ENCODE data around the gene IRF2BP2. TPM values are rescaled to one million over a fixed set of nuclear protein-coding genes. Genes with fewer than 3 reads are reported as not detected.

The IRF2BP2 gene
- polyA plus RNA-seq, 2 of the 4 experiments (the other 2 are of a cell fraction), result 38.2 to 53.5 TPM

DNA sequence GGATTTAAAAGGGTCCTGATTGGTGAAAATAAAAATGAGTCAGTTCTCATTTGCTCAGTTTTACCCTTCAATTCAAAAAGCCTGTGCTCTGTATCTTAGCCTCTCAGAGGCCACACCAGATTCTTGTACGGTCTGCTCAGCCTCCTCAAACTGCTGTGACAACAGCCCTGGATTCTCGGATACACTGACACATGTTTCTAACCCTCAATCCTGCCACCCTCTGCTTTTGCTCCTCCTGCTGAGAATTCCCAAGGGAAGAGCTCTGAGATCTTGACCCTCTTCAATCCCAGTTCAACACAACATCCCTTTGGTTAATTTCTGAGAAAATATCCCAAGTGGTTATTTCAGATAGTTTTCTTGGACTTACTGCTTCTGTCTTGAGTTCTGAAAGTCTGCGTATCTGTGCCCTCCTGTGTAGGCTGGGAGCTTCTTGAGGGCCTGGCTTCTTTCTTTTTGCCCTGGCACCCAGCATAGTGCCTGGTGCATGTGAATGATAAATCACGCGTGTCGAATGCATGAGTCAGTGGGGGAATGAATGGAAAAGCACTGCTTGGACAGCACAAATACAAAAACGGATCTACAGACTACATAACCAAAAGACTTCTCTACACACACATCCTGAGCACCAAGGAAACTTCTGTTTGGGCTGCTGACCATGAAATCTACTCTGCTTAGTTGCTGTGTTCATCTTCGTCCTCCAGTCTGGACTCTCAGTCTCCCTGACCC, 24.5 kb downstream of the IRF2BP2 start:
- Histone ChIP-seq H3K4me2 (no peak overlapping the region), H3K9me3 (no peaks in the 10 kb centered on the region), H3K4me3 (no peak overlapping the region), H3K27ac (peak overlapping the region in 1 of 2 experiments; percentile 38; a peak in 1 of 6 replicates), H3K4me1 (peaks cover 12% of the 10 kb centered on the region)
- DNase-seq (ENCODE audit: low read depth in 1 of 2, low spot score in 1 of 2) (no peak), FAIRE-seq (no peak), ATAC-seq (peak in 1 of 2 experiments; percentile 30; a peak in 2 of 6 replicates)
- ChIA-PET CTCF (interaction anchor here (0.8 to 1.7 kb wide), 5 partner anchors 12 to 508 kb away, joined by 3 to 5 read pairs (median 4); no protein-coding TSS in a partner anchor), POLR2A (no interaction called here)
- 81% methylated on average over 8 of the region's 8 CpGs for WGBS (ENCODE audit: missing lambda C conversion rate)
- TF ChIP-seq RCOR1 (IDR thresholded peaks at IDR 0.05; ENCODE audit: low read depth, low read length) (no peak), ZSCAN20 (CRISPR knock-in tag; IDR thresholded peaks at IDR 0.05) (no peak), POLR2A (IDR thresholded peaks at IDR 0.05; ENCODE audit: low read length) (no peak), HOXA7 (CRISPR knock-in tag; IDR thresholded peaks at IDR 0.05) (no peak), ZNF302 (CRISPR knock-in tag; IDR thresholded peaks at IDR 0.05) (no peak), RNF2 (IDR thresholded peaks at IDR 0.05; ENCODE audit: borderline replicate concordance, low read depth) (no peak), FOXS1 (CRISPR knock-in tag; IDR thresholded peaks at IDR 0.05) (no peak), HOXB13 (CRISPR knock-in tag; IDR thresholded peaks at IDR 0.05; ENCODE audit: low read depth) (no peak), NPAS2 (CRISPR knock-in tag; IDR thresholded peaks at IDR 0.05; ENCODE audit: borderline replicate concordance) (no peak), FOSB (CRISPR knock-in tag; IDR thresholded peaks at IDR 0.05) (no peak), ELK1 (IDR thresholded peaks at IDR 0.05; ENCODE audit: low read depth, low read length) (no peak)
- TF ChIP-seq, protein P1, sequence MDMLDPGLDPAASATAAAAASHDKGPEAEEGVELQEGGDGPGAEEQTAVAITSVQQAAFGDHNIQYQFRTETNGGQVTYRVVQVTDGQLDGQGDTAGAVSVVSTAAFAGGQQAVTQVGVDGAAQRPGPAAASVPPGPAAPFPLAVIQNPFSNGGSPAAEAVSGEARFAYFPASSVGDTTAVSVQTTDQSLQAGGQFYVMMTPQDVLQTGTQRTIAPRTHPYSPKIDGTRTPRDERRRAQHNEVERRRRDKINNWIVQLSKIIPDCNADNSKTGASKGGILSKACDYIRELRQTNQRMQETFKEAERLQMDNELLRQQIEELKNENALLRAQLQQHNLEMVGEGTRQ (IDR thresholded peaks at IDR 0.05), result no peak
- TF ChIP-seq, protein P2, sequence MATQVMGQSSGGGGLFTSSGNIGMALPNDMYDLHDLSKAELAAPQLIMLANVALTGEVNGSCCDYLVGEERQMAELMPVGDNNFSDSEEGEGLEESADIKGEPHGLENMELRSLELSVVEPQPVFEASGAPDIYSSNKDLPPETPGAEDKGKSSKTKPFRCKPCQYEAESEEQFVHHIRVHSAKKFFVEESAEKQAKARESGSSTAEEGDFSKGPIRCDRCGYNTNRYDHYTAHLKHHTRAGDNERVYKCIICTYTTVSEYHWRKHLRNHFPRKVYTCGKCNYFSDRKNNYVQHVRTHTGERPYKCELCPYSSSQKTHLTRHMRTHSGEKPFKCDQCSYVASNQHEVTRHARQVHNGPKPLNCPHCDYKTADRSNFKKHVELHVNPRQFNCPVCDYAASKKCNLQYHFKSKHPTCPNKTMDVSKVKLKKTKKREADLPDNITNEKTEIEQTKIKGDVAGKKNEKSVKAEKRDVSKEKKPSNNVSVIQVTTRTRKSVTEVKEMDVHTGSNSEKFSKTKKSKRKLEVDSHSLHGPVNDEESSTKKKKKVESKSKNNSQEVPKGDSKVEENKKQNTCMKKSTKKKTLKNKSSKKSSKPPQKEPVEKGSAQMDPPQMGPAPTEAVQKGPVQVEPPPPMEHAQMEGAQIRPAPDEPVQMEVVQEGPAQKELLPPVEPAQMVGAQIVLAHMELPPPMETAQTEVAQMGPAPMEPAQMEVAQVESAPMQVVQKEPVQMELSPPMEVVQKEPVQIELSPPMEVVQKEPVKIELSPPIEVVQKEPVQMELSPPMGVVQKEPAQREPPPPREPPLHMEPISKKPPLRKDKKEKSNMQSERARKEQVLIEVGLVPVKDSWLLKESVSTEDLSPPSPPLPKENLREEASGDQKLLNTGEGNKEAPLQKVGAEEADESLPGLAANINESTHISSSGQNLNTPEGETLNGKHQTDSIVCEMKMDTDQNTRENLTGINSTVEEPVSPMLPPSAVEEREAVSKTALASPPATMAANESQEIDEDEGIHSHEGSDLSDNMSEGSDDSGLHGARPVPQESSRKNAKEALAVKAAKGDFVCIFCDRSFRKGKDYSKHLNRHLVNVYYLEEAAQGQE (IDR thresholded peaks at IDR 0.05), result no peak

DNA sequence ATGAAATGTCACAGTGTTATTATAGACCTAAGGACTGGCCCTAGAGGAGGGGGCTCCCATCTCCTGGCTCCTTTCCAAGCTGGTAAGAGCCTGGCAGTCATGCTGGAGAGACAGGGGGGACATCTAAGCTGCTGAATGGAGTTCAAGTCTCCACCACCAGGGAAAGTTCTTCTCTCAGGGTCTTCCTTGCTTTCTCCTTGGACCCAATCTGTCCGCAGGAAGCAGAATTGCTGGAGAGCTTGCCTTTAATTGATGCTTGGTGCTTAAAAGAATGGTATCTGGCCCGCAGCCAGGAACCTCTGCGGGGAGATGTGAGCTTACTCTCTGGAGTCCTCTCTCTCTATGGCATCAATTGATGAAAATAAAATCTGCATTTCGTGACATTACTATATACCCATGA, 25.1 kb downstream of the IRF2BP2 start:
- CTCF ChIA-PET, result interaction anchor here (0.8 to 1.8 kb wide), 7 partner anchors 13 to 508 kb away, joined by 3 to 5 read pairs (median 3); no protein-coding TSS in a partner anchor
- POLR2A ChIA-PET, result no interaction called here
- TF ChIP-seq MYC (IDR thresholded peaks at IDR 0.05; ENCODE audit: borderline replicate concordance, low read length) (no peak), HOXB5 (CRISPR knock-in tag; IDR thresholded peaks at IDR 0.05) (no peak), RFX5 (IDR thresholded peaks at IDR 0.05) (no peak), HOXA7 (CRISPR knock-in tag; IDR thresholded peaks at IDR 0.05) (no peak), CBX2 (IDR thresholded peaks at IDR 0.05; ENCODE audit: borderline replicate concordance, low read depth) (no peak), JUNB (IDR thresholded peaks at IDR 0.05) (no peak), NPAS2 (CRISPR knock-in tag; IDR thresholded peaks at IDR 0.05; ENCODE audit: borderline replicate concordance) (no peak), EHF (CRISPR knock-in tag; IDR thresholded peaks at IDR 0.05) (no peak), RARB (CRISPR knock-in tag; IDR thresholded peaks at IDR 0.05) (no peak), TP53 (CRISPR knock-in tag; IDR thresholded peaks at IDR 0.05) (no peak), CHD2 (IDR thresholded peaks at IDR 0.05; ENCODE audit: low read length, partially characterized antibody) (no peak), CBX8 (IDR thresholded peaks at IDR 0.05) (no peak), ZC3H11A (IDR thresholded peaks at IDR 0.05) (no peak), GATA3 (IDR thresholded peaks at IDR 0.05; ENCODE audit: borderline replicate concordance) (no peak), MAFK (IDR thresholded peaks at IDR 0.05; ENCODE audit: partially characterized antibody) (no peak), KDM1A (IDR thresholded peaks at IDR 0.05; ENCODE audit: low read depth) (no peak), POLR2AphosphoS2 (conservative IDR thresholded peaks at IDR 0.05; ENCODE audit: low read length) (no peak), POLR2A (IDR thresholded peaks at IDR 0.05; ENCODE audit: low read length) (no peak)

More for the DNA sequence above, 25.1 kb downstream of the IRF2BP2 start:
- Histone ChIP-seq H3K4me2 (no peak overlapping the region), H3K4me3 (no peak overlapping the region), H3K4me1 (peaks cover 12% of the 10 kb centered on the region), H3K27ac (0 out of 6 replicates have a peak overlapping the region, but pooled peaks of 1 of the 2 experiments have one; percentile 38), H3K9me3 (no peaks in the 10 kb centered on the region)
- no peak for ATAC-seq
- WGBS (ENCODE audit: missing lambda C conversion rate), result 82% methylated on average over 4 of the region's 4 CpGs
- no peak for FAIRE-seq
- no peak for DNase-seq (ENCODE audit: low read depth in 1 of 2, low spot score in 1 of 2)

Data from A549 (cell line).